Tibial nerve (tissue), 4 donors: ENCODE results near the gene STRA8. TPM values are rescaled to one million over a fixed set of nuclear protein-coding genes. Genes with fewer than 3 reads are reported as not detected.

Experiments used
- DNase-seq, 2 donors: peaks; one replicate each; pipeline ENCODE4 v3.0.0-alpha.2; 2019; ENCODE audit warnings: low spot score in 2 of 2
- H3K27ac ChIP-seq, 4 donors: fragments of 200-600 bp; sonication (generic) in 3 of 4; one replicate each; pipeline ENCODE4 v1.5.1; 2017 to 2019; ENCODE audit warnings: mild to moderate bottlenecking in 1 of 4
- H3K27me3 ChIP-seq, 2 donors: fragments of 200-600 bp; sonication (generic) in 1 of 2; one replicate each; pipeline versions ENCODE4 v1.5.1 to v1.6.0; 2017 to 2019
- H3K36me3 ChIP-seq, 3 donors: fragments of 200-600 bp; sonication (generic); one replicate each; pipeline ENCODE4 v1.5.1; 2018 to 2019
- H3K4me1 ChIP-seq, 4 donors: fragments of 200-600 bp; sonication (generic) in 3 of 4; one replicate each; pipeline ENCODE4 v1.5.1; 2017 to 2019
- H3K4me3 ChIP-seq, 4 donors: fragments of 200-600 bp; sonication (generic) in 3 of 4; one replicate each; pipeline ENCODE4 v1.5.1; 2017 to 2019; ENCODE audit warnings: mild to moderate bottlenecking in 1 of 4, moderate library complexity in 1 of 4
- H3K9me3 ChIP-seq, 4 donors: fragments of 200-600 bp; sonication (generic) in 3 of 4; one replicate each; pipeline ENCODE4 v1.5.1; 2017 to 2019
- EP300 ChIP-seq, 2 donors: sonication (generic); formaldehyde crosslinking; IDR thresholded peaks; one replicate each; pipeline ENCODE4 v1.6.1; 2017; ENCODE audit warnings: antibody characterized with exemption in 2 of 2, mild to moderate bottlenecking in 1 of 2
- POLR2A ChIP-seq, 2 donors: fragments of 450-650 bp; IDR thresholded peaks; one replicate each; pipeline ENCODE4 v1.6.1; 2017; ENCODE audit warnings: antibody characterized with exemption in 2 of 2, mild to moderate bottlenecking in 2 of 2, moderate library complexity in 2 of 2
- WGBS, 2 donors: methylation state at CpG; one replicate each; pipeline ENCODE4 v1.1.5; 2018; 5-methylcytosine and 5-hydroxymethylcytosine counted together
- total RNA-seq, 4 donors: library from RNA; depleted of rRNA; stranded (reverse); fragments of >200 nt; gene quantifications; one replicate each; pipeline ENCODE4 v1.1.0, GENCODE V29; 2016
- TF ChIP-seq, protein P1 (sequence below), 5 experiments: fragments of 200-600 bp in 3 of 5; fragments of 450-650 bp in 2 of 5; sonication (generic) in 3 of 5; IDR thresholded peaks; one replicate each; pipeline ENCODE4 v1.5.1; 2016 to 2019; ENCODE audit warnings: antibody characterized with exemption in 5 of 5, mild to moderate bottlenecking in 3 of 5, moderate library complexity in 2 of 5

STRA8 gene
- total RNA-seq, 4 donors from 2014 or later, result not detected

DNA sequence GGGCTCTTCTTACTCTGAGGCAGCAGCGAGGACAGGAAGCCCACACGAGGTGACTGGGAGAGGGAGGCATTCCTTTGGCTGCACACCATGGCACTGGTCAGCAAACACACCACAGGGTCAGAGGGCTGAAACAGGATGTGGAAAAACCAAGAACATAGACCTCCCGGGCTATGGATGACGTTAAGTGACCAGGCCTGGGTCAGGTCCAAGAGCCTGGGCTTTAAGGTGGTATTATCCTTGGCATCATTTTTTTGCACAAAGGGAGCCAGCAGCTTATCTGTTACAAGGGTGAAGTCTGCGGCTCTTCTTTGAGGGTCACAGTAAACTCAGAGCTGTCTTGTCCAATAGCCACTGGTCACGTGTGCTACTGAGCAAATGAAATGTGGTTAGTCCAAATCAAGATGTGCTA lies 29.3 kb upstream of the STRA8 start:
- WGBS, 2 donors, result 71 to 80% methylated on average over 6 of the region's 6 CpGs
- Histone ChIP-seq H3K9me3 (no peaks in the 10 kb centered on the region), H3K4me3 (no peak overlapping the region), H3K36me3 (peaks cover 0 to 86% (median 8%) of the 10 kb centered on the region in 3 donors), H3K27me3 (no peaks in the 10 kb centered on the region), H3K27ac (no peak overlapping the region), H3K4me1 (peaks cover 0 to 22% (median under 1%) of the 10 kb centered on the region in 4 donors)
- TF ChIP-seq EP300 (IDR thresholded peaks at IDR 0.05) (no peak), POLR2A (IDR thresholded peaks at IDR 0.05) (no peak)
- TF ChIP-seq, protein P1, sequence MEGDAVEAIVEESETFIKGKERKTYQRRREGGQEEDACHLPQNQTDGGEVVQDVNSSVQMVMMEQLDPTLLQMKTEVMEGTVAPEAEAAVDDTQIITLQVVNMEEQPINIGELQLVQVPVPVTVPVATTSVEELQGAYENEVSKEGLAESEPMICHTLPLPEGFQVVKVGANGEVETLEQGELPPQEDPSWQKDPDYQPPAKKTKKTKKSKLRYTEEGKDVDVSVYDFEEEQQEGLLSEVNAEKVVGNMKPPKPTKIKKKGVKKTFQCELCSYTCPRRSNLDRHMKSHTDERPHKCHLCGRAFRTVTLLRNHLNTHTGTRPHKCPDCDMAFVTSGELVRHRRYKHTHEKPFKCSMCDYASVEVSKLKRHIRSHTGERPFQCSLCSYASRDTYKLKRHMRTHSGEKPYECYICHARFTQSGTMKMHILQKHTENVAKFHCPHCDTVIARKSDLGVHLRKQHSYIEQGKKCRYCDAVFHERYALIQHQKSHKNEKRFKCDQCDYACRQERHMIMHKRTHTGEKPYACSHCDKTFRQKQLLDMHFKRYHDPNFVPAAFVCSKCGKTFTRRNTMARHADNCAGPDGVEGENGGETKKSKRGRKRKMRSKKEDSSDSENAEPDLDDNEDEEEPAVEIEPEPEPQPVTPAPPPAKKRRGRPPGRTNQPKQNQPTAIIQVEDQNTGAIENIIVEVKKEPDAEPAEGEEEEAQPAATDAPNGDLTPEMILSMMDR (IDR thresholded peaks at IDR 0.05), result no peak
- no peak for DNase-seq

DNA sequence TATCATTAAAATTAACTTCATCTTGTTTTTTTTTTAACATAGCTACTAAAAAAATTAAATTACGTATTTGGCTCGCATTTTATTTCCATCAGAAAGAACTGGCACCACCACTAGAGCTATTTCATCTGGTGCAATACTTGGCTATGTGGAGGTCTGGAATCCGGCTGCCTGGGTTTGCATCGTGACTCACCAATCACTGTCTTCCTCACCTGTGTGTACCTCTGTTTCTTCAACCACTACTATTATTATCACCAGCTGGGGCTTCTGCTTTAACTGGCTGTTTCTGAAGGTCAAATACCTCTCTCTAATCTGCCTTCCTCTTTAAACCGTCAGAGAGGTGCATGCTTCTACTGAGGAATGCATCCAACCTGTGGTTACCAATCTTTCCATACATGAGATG lies 28.8 kb upstream of the STRA8 start:
- DNase-seq, result no peak
- Histone ChIP-seq H3K27ac (no peak overlapping the region), H3K36me3 (peaks cover 0 to 81% (median 4%) of the 10 kb centered on the region in 3 donors), H3K9me3 (no peaks in the 10 kb centered on the region), H3K27me3 (no peaks in the 10 kb centered on the region), H3K4me3 (no peak overlapping the region), H3K4me1 (peaks cover 0 to 27% (median 5%) of the 10 kb centered on the region in 4 donors)
- 90 to 93% methylated on average over 5 of the region's 5 CpGs for WGBS, 2 donors
- TF ChIP-seq EP300 (IDR thresholded peaks at IDR 0.05) (no peak), POLR2A (IDR thresholded peaks at IDR 0.05) (no peak)
- TF ChIP-seq, protein P1 (IDR thresholded peaks at IDR 0.05), result no peak

DNA sequence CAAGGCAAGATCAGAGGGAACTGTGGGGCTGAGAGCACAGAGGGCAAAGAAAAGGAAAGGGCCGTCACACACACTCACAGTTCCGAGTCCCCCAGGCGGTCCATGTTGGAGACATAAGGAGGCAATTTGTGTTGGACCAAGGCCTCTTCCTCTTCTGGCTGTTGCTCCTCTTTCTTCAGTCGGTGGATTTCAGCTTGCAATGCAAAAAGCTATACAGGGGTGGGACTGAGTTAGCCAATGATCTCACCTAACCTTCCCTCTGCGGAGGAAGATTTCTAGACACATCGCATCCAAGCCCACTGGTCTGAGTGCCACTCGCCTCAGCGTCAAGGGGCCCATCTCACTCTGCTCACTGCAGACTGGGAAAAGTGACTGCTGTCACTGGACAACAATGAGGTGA lies 27.8 kb upstream of the STRA8 start:
- H3K4me3 ChIP-seq, result no peak overlapping the region
- 92 to 94% methylated on average over 8 of the region's 8 CpGs for WGBS, 2 donors
- H3K27ac ChIP-seq, result no peak overlapping the region
- TF ChIP-seq EP300 (IDR thresholded peaks at IDR 0.05) (no peak), POLR2A (IDR thresholded peaks at IDR 0.05) (no peak)
- TF ChIP-seq, protein P1 (IDR thresholded peaks at IDR 0.05), result no peak
- H3K9me3 ChIP-seq, result no peaks in the 10 kb centered on the region
- H3K36me3 ChIP-seq, result peaks cover 0 to 71% (median 0%) of the 10 kb centered on the region in 3 donors
- DNase-seq, result no peak
- H3K4me1 ChIP-seq, result peaks cover 0 to 34% (median 11%) of the 10 kb centered on the region in 4 donors
- no peaks in the 10 kb centered on the region for H3K27me3 ChIP-seq

DNA sequence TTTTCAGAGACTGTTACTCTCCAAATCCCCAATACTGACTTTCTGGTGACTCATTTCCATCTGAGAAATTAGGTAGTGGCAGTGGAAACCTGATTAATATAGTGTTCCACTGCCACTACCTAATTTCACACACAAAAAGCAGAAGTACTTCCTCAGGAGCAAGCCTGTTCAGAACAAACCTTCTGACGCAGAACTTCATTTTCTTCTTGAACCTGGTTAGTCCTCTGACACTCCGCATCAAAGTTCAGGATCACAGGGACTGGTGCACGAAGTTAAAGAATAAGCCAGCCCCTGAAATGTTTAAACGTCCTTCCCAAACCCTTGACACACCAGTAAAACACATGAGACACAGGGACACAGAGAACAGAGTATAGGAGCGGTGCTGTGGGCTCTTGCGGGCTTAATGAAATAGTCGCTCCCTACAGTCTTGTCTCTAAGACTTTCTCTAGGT lies 26.7 kb upstream of the STRA8 start:
- 77 to 92% methylated on average over 7 of the region's 7 CpGs for WGBS, 2 donors
- peaks cover 0 to 31% (median 11%) of the 10 kb centered on the region in 4 donors for H3K4me1 ChIP-seq
- no peak overlapping the region for H3K27ac ChIP-seq

DNA sequence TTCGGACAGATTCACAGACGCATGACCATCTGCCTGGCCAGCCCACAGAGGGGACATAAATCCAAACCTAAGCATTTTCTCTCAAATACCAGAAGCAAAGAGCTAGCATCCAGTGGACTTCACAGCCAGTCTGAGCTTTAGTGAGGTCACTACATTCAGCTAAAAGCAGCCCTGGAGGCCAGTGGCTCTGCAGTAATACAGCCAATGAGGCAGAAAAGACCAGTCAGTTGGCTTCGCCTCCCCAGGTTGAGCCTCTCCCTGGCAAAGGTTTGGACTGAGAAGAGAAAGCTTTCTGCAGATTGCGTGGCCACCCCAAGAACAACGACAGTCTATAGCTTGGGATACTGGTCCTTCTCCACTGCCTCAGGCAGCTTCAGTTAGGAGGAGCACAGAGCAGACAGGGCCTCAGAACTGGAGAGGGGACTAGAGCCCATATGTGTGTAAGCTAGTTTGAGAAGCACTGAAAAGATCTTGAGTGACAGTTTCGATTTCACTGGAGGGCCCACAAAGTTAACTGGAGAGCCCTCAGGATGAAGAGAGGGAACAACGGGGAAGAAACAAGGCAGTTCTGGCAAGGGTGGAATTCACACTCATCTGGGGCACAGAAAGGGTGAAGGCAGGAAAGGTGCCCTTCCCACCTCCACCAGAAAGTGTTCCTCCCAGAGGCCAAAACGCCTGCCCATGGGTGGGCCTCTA lies 26.1 kb upstream of the STRA8 start:
- Histone ChIP-seq H3K4me3 (no peak overlapping the region), H3K27ac (peak overlapping the region in 1 of 4 donors; percentile 8), H3K9me3 (no peaks in the 10 kb centered on the region), H3K36me3 (peaks cover 0 to 54% (median 0%) of the 10 kb centered on the region in 3 donors), H3K27me3 (no peaks in the 10 kb centered on the region), H3K4me1 (peaks cover 0 to 34% (median 11%) of the 10 kb centered on the region in 4 donors)
- TF ChIP-seq EP300 (IDR thresholded peaks at IDR 0.05) (no peak), POLR2A (IDR thresholded peaks at IDR 0.05) (no peak)
- TF ChIP-seq, protein P1 (IDR thresholded peaks at IDR 0.05), result no peak
- DNase-seq, result no peak
- 85 to 88% methylated on average over 8 of the region's 8 CpGs for WGBS, 2 donors

More for the DNA sequence above, 26.7 kb upstream of the STRA8 start:
- TF ChIP-seq EP300 (IDR thresholded peaks at IDR 0.05) (no peak), POLR2A (IDR thresholded peaks at IDR 0.05) (no peak)
- TF ChIP-seq, protein P1 (IDR thresholded peaks at IDR 0.05), result no peak
- Histone ChIP-seq H3K36me3 (peaks cover 0 to 60% (median 0%) of the 10 kb centered on the region in 3 donors), H3K27me3 (no peaks in the 10 kb centered on the region), H3K9me3 (no peaks in the 10 kb centered on the region), H3K4me3 (no peak overlapping the region)
- DNase-seq, result no peak
